Mononuclear cell (primary cell): Measurements from ENCODE around the gene INO80E. TPM values are rescaled to one million over a fixed set of nuclear protein-coding genes. Genes with fewer than 3 reads are reported as not detected.

Experiments
- H3K27me3 ChIP-seq: 2 replicates; pipeline ENCODE4 v1.6.0; 2011; ENCODE audit warnings: low read length, control low read depth; ENCODE audit not compliant: insufficient read depth
- H3K4me1 ChIP-seq: 2 replicates; pipeline ENCODE4 v1.5.1; 2011; ENCODE audit warnings: mild to moderate bottlenecking, low read length, control low read depth; ENCODE audit not compliant: insufficient read depth
- H3K4me3 ChIP-seq: 2 replicates; pipeline ENCODE4 v1.5.1; 2011; ENCODE audit warnings: mild to moderate bottlenecking, low read length, moderate library complexity
- H3K9me3 ChIP-seq: 2 replicates; pipeline ENCODE4 v1.5.1; 2011; ENCODE audit warnings: low read depth, mild to moderate bottlenecking, control low read depth, low read length
- total RNA-seq: library from RNA; depleted of rRNA; stranded (reverse); fragments of >200 nt; gene quantifications from one replicate; pipeline ENCODE4 v1.2.3, GENCODE V29; 2012

INO80E gene
- total RNA-seq, 1 donor = 32.0 TPM

- H3K27me3 ChIP-seq = no peaks in the 10 kb centered on the region
- H3K9me3 ChIP-seq = no peaks in the 10 kb centered on the region
- H3K4me1 ChIP-seq = peaks cover 37% of the 10 kb centered on the region
- H3K4me3 ChIP-seq = no peak overlapping the region
These were observed 23.5 kb upstream of the INO80E start for GRCh38 chr16:29972500-29972899.

GRCh38 chr16:29972992-29973383 lies 23.1 kb upstream of the INO80E start:
- no peaks in the 10 kb centered on the region for H3K9me3 ChIP-seq

GRCh38 chr16:29973384-29974246 lies 22.4 kb upstream of the INO80E start, which contains the start of gene TAOK2:
Gene TAOK2, plus strand, starts transcription at chr16:29973868. Its CDS starts 3,905 bp downstream, at chr16:29977773.
- Histone ChIP-seq H3K4me1 (peaks cover 37% of the 10 kb centered on the region), H3K9me3 (no peaks in the 10 kb centered on the region), H3K4me3 (peak within 1 kb of the TSS; percentile 96), H3K27me3 (no peaks in the 10 kb centered on the region)

More at GRCh38 chr16:29972992-29973383, 23.1 kb upstream of the INO80E start:
- Histone ChIP-seq H3K4me1 (peaks cover 37% of the 10 kb centered on the region), H3K27me3 (no peaks in the 10 kb centered on the region), H3K4me3 (peak overlapping the region; percentile 96)

GRCh38 chr16:29974291-29975133 lies 21.5 kb upstream of the INO80E start:
- Histone ChIP-seq H3K27me3 (no peaks in the 10 kb centered on the region), H3K4me1 (peaks cover 37% of the 10 kb centered on the region), H3K4me3 (peak overlapping the region; percentile 96), H3K9me3 (no peaks in the 10 kb centered on the region)

- H3K4me3 ChIP-seq = no peak overlapping the region
These were observed 20.9 kb upstream of the INO80E start for GRCh38 chr16:29975134-29975538.

GRCh38 chr16:29975811-29976511 lies 20.1 kb upstream of the INO80E start:
- Histone ChIP-seq H3K9me3 (no peaks in the 10 kb centered on the region), H3K27me3 (no peaks in the 10 kb centered on the region), H3K4me1 (peaks cover 37% of the 10 kb centered on the region), H3K4me3 (no peak overlapping the region)

More at GRCh38 chr16:29975134-29975538, 20.9 kb upstream of the INO80E start:
- Histone ChIP-seq H3K4me1 (peaks cover 37% of the 10 kb centered on the region), H3K27me3 (no peaks in the 10 kb centered on the region), H3K9me3 (no peaks in the 10 kb centered on the region)

GRCh38 chr16:29977063-29977825 lies 18.8 kb upstream of the INO80E start:
- Histone ChIP-seq H3K4me3 (no peak overlapping the region), H3K4me1 (peaks cover 37% of the 10 kb centered on the region), H3K27me3 (no peaks in the 10 kb centered on the region), H3K9me3 (no peaks in the 10 kb centered on the region)

- Histone ChIP-seq H3K27me3 (no peaks in the 10 kb centered on the region), H3K4me1 (peaks cover 30% of the 10 kb centered on the region), H3K4me3 (no peak overlapping the region), H3K9me3 (no peaks in the 10 kb centered on the region)
These were observed 18.0 kb upstream of the INO80E start for GRCh38 chr16:29978081-29978480.

- no peak overlapping the region for H3K4me3 ChIP-seq
- H3K9me3 ChIP-seq = no peaks in the 10 kb centered on the region
- peaks cover 27% of the 10 kb centered on the region for H3K4me1 ChIP-seq
- no peaks in the 10 kb centered on the region for H3K27me3 ChIP-seq
These were observed 17.3 kb upstream of the INO80E start for GRCh38 chr16:29978564-29979270.

GRCh38 chr16:29982560-29983419 lies 13.3 kb upstream of the INO80E start:
- Histone ChIP-seq H3K4me1 (no peaks in the 10 kb centered on the region), H3K4me3 (no peak overlapping the region), H3K9me3 (no peaks in the 10 kb centered on the region), H3K27me3 (no peaks in the 10 kb centered on the region)

- H3K4me3 ChIP-seq = no peak overlapping the region
- H3K9me3 ChIP-seq = no peaks in the 10 kb centered on the region
- no peaks in the 10 kb centered on the region for H3K27me3 ChIP-seq
- no peaks in the 10 kb centered on the region for H3K4me1 ChIP-seq
These were observed 12.5 kb upstream of the INO80E start for GRCh38 chr16:29983420-29984136.

- no peaks in the 10 kb centered on the region for H3K9me3 ChIP-seq
- no peak overlapping the region for H3K4me3 ChIP-seq
- no peaks in the 10 kb centered on the region for H3K27me3 ChIP-seq
- no peaks in the 10 kb centered on the region for H3K4me1 ChIP-seq
These were observed 11.8 kb upstream of the INO80E start for GRCh38 chr16:29984137-29984763.
